GM12878 (cell line): ENCODE results near the gene TRIM32. TPM values are rescaled to one million over a fixed set of nuclear protein-coding genes. Genes with fewer than 3 reads are reported as not detected.

Experiments used
- ATAC-seq: fragments of 200-7000 bp; cut with Tn5 transposase; 3 replicates; pipeline ENCODE4 v1.9.1; 2020; ENCODE audit warnings: mild to moderate bottlenecking, moderate library complexity
- BruUV-seq: library from RNA; stranded (reverse); fragments of 400-500 nt; replicated peaks from 2 replicates; lab custom pipeline; 2021; lab: Mats Ljungman, UMichigan
- CTCF ChIA-PET: fragments of 300-600 bp; sonication (Branson Sonifier 250); formaldehyde crosslinking; extraction: SDS; loops from one replicate; lab custom pipeline; 2021; ENCODE audit warnings: inconsistent platforms; lab: Yijun Ruan, JAX
- POLR2A ChIA-PET: fragments of 350-600 bp; formaldehyde crosslinking; extraction: SDS; loops from one replicate; lab custom pipeline; 2021; ENCODE audit warnings: inconsistent platforms; lab: Charles Lee
- RAD21 ChIA-PET: fragments of 300-600 bp; sonication (Branson Sonifier 250); formaldehyde crosslinking; loops from one replicate; lab custom pipeline; 2023; ENCODE audit warnings: antibody characterized with exemption; ENCODE audit not compliant: unreplicated experiment; lab: Charles Lee
- SMC1A ChIA-PET: fragments of 300-600 bp; sonication (Branson Sonifier 250); formaldehyde crosslinking; loops from one replicate; lab custom pipeline; 2023; ENCODE audit not compliant: unreplicated experiment, uncharacterized antibody; lab: Charles Lee
- DNase-seq: peaks from one replicate; pipeline ENCODE4 v3.0.0-alpha.2; 2011; ENCODE audit warnings: low read depth, low spot score
- FAIRE-seq: peaks from 3 replicates; lab custom pipeline; 2011; peaks lifted over from hg19 to GRCh38; lab: Jason Lieb, UNC
- H2AFZ ChIP-seq: 2 replicates; pipeline ENCODE4 v1.6.0; 2011; ENCODE audit warnings: low read depth, low read length, control low read depth; ENCODE audit not compliant: control insufficient read depth
- H3K27ac ChIP-seq: 2 replicates; pipeline ENCODE4 v1.5.1; 2011; ENCODE audit warnings: control low read depth; ENCODE audit not compliant: control insufficient read depth, insufficient read depth
- H3K27me3 ChIP-seq, 2 experiments: replicated peaks in 1 of 2; 2 replicates each; pipeline versions ENCODE4 v1.6.0 to v1.6.1; 2011; ENCODE audit warnings: low read length in 1 of 2; ENCODE audit not compliant: control insufficient read depth in 2 of 2, insufficient read depth in 2 of 2
- H3K36me3 ChIP-seq, 2 experiments: 2 replicates each; pipeline ENCODE4 v1.5.1; 2011; ENCODE audit warnings: low read length in 1 of 2; ENCODE audit not compliant: control insufficient read depth in 2 of 2, insufficient read depth in 2 of 2
- H3K4me1 ChIP-seq: 2 replicates; pipeline ENCODE4 v1.6.1; 2011; ENCODE audit warnings: mild to moderate bottlenecking, low read length, moderate library complexity, mixed read lengths; ENCODE audit not compliant: control insufficient read depth, insufficient read depth
- H3K4me2 ChIP-seq: 2 replicates; pipeline ENCODE4 v1.6.0; 2011; ENCODE audit warnings: control low read depth; ENCODE audit not compliant: control insufficient read depth, insufficient read depth
- H3K4me3 ChIP-seq: fragments of 200-600 bp; sonication (generic); 2 replicates; pipeline ENCODE4 v1.5.1; 2016
- H3K79me2 ChIP-seq: 2 replicates; pipeline ENCODE4 v1.6.0; 2011; ENCODE audit warnings: low read length; ENCODE audit not compliant: control insufficient read depth, insufficient read depth
- H3K9ac ChIP-seq: 2 replicates; pipeline ENCODE4 v1.8.0; 2011; ENCODE audit warnings: low read length, control low read depth, mixed read lengths; ENCODE audit not compliant: control insufficient read depth, insufficient read depth
- H3K9me3 ChIP-seq: replicated peaks from 3 replicates; pipeline ENCODE4 v1.5.1; 2011; ENCODE audit warnings: mild to moderate bottlenecking, low read length; ENCODE audit not compliant: control insufficient read depth, insufficient read depth
- H4K20me1 ChIP-seq: 2 replicates; pipeline ENCODE4 v1.6.0; 2011; ENCODE audit not compliant: control insufficient read depth, insufficient read depth
- ATF2 ChIP-seq: IDR thresholded peaks from 2 replicates; pipeline ENCODE4 v1.6.1; 2012; ENCODE audit warnings: low read length, inconsistent platforms
- CUX1 ChIP-seq: IDR thresholded peaks from 2 replicates; pipeline ENCODE4 v1.6.1; 2012; ENCODE audit warnings: improper control_type of control experiment, low read depth, low read length; ENCODE audit not compliant: insufficient replicate concordance
- EED ChIP-seq: sonication (generic); IDR thresholded peaks from 2 replicates; pipeline ENCODE4 v1.6.1; 2016; ENCODE audit warnings: antibody characterized with exemption, low read depth
- HCFC1 ChIP-seq: fragments of 150-350 bp; IDR thresholded peaks from 2 replicates; pipeline ENCODE4 v1.6.1; 2014; ENCODE audit warnings: low read length
- NFIC ChIP-seq: IDR thresholded peaks from 2 replicates; pipeline ENCODE4 v1.6.1; 2012; ENCODE audit warnings: low read depth, mild to moderate bottlenecking, inconsistent platforms, low read length, moderate library complexity
- PAX5 ChIP-seq: IDR thresholded peaks from 2 replicates; pipeline ENCODE4 v1.6.1; 2011; ENCODE audit warnings: low read depth, low read length, borderline replicate concordance
- PML ChIP-seq: IDR thresholded peaks from 2 replicates; pipeline ENCODE4 v1.6.1; 2012; ENCODE audit warnings: low read length, inconsistent platforms
- POU2F2 ChIP-seq: IDR thresholded peaks from 3 replicates; pipeline ENCODE4 v1.6.1; 2011; ENCODE audit warnings: low read depth, mild to moderate bottlenecking, low read length, borderline replicate concordance
- PRDM15 ChIP-seq: fragments of 450-650 bp; formaldehyde crosslinking; IDR thresholded peaks from 2 replicates; pipeline ENCODE4 v1.4.0; 2020; ENCODE audit warnings: mild to moderate bottlenecking, moderate library complexity
- RB1 ChIP-seq: fragments of 450-650 bp; formaldehyde crosslinking; IDR thresholded peaks from 2 replicates; pipeline ENCODE4 v1.6.1; 2017; ENCODE audit warnings: mild to moderate bottlenecking, borderline replicate concordance
- RUNX3 ChIP-seq: IDR thresholded peaks from 2 replicates; pipeline ENCODE4 v1.6.1; 2012; ENCODE audit warnings: low read length, inconsistent platforms
- TAF1 ChIP-seq: IDR thresholded peaks from 2 replicates; pipeline ENCODE4 v1.6.1; 2011; ENCODE audit warnings: mild to moderate bottlenecking, low read depth, low read length, borderline replicate concordance
- ZNF217 ChIP-seq: fragments of 450-650 bp; IDR thresholded peaks from 2 replicates; pipeline ENCODE4 v1.6.1; 2017; ENCODE audit warnings: antibody characterized with exemption, mild to moderate bottlenecking
- WGBS: methylation state at CpG from one replicate; pipeline ENCODE4 v1.1.6; 2016; ENCODE audit warnings: low lambda C conversion rate; ENCODE audit not compliant: insufficient replicate concordance, insufficient coverage; ENCODE audit errors: missing lambda C conversion rate; 5-methylcytosine and 5-hydroxymethylcytosine counted together
- in situ Hi-C: fragments of 300-500 bp; cut with MboI; formaldehyde crosslinking; loops from 9 replicates; pipeline ENCODE4 v1.14.3; 2018; ENCODE audit warnings: mixed read lengths
- intact Hi-C: fragments of 100-400 bp; cut with micrococcal nuclease; formaldehyde crosslinking; loops from one replicate; pipeline ENCODE4 v1.14.2; 2022; ENCODE audit not compliant: unreplicated experiment
- polyA plus RNA-seq, 11 experiments: library from polyadenylated mRNA; depleted of rRNA in 4 of 11; unstranded in 6 of 11; stranded (reverse) in 5 of 11; fragments of >200 nt; fragmentation: Nextera tagmentation in 4 of 11; fragmentation: Illumina TruSeq in 1 of 11; extraction: Ambion mirVana in 4 of 11; extraction: Trizol in 1 of 11; gene quantifications; 1 replicate in 1 of 11; 2 replicates in 10 of 11; pipeline versions ENCODE4 v1.2.1 to v1.2.3, GENCODE V29; 2011 to 2016; ENCODE audit warnings: inconsistent platforms in 2 of 11, missing spikeins in 2 of 11, low read depth in 1 of 11
- total RNA-seq, 4 experiments: library from RNA; depleted of rRNA in 3 of 4; stranded (reverse); fragments of >200 nt in 3 of 4; fragmentation: Illumina TruSeq in 1 of 4; extraction: Trizol in 1 of 4; gene quantifications; 2 replicates each; pipeline versions ENCODE4 v1.2.1 to v1.2.3, GENCODE V29; 2013 to 2021

TRIM32 gene
- total and polyA plus RNA-seq, 10 of the 15 experiments (the other 5 are each of a cell fraction or from before 2014, with no cell fraction given): 7.1 to 23.8 (median 12.2) TPM

GRCh38 chr9:116686135-116686534, 970 bp upstream of the TRIM32 start (continued):
- TF ChIP-seq PRDM15 (CRISPR knock-in tag) (no peak), RB1 (no peak), ATF2 (no peak), PAX5 (no peak), POU2F2 (no peak)

GRCh38 chr9:116686693-116687073, 422 bp upstream of the TRIM32 start:
- no peak for DNase-seq
- TSS peak; percentile 92 for BruUV-seq
- ChIA-PET RAD21 (interaction anchor here (0.6 kb wide), 1 partner anchor 22 kb away, joined by 3 read pairs; no protein-coding TSS in a partner anchor), CTCF (interaction anchor here (1.2 to 1.4 kb wide), 2 partner anchors 11 to 50 kb away, joined by 3 to 5 read pairs; no protein-coding TSS in a partner anchor), POLR2A (interaction anchor here (0.5 to 1.5 kb wide), 2 partner anchors 144 to 363 kb away, joined by 3 read pairs; no protein-coding TSS in a partner anchor), SMC1A (interaction anchor here (1.0 to 1.7 kb wide), 4 partner anchors 18 to 184 kb away, joined by 3 to 4 read pairs (median 4); no protein-coding TSS in a partner anchor)
- 1% methylated on average over 7 of the region's 7 CpGs for WGBS
- peaks cover 7% of the 10 kb centered on the region for H3K4me1 ChIP-seq
- H2AFZ ChIP-seq: peak overlapping the region; percentile 98
- H3K27me3 ChIP-seq: no peaks in the 10 kb centered on the region
- peak overlapping the region; percentile 92 for H3K4me3 ChIP-seq
- H3K36me3 ChIP-seq: no peaks in the 10 kb centered on the region
- intact Hi-C loops: no loop called here
- peaks cover 48% of the 10 kb centered on the region for H3K79me2 ChIP-seq
- peak overlapping the region; percentile 61 for H3K4me2 ChIP-seq
- H3K9ac ChIP-seq: peak overlapping the region; percentile 88
- in situ Hi-C loops: no loop called here
- FAIRE-seq: no peak
- H3K27ac ChIP-seq: peak overlapping the region; percentile 83
- H3K9me3 ChIP-seq: no peaks in the 10 kb centered on the region
- H4K20me1 ChIP-seq: no peaks in the 10 kb centered on the region
- peak; percentile 51 for ATAC-seq
- no peak for TF ChIP-seq TAF1
- no peak for TF ChIP-seq EED
- no peak for TF ChIP-seq NFIC
- TF ChIP-seq ZNF217: peak; percentile 44; the same call in 1 of the 2 replicates
- TF ChIP-seq HCFC1: no peak
- no peak for TF ChIP-seq CUX1
- TF ChIP-seq RUNX3: 0 out of 2 replicates have a peak, but pooled peaks have one; percentile 9
- TF ChIP-seq PML: no peak
